ENCODE results near the gene LEMD3.

GRCh38 chr12:65248656-65249633, 79.6 kb downstream of the LEMD3 start:
- TF ChIP-seq CTCF (conservative IDR thresholded peaks at IDR 0.05; ENCODE audit: low read depth, low read length) (no peak), EZH2 (IDR thresholded peaks at IDR 0.05; ENCODE audit: borderline replicate concordance, low read depth, low read length, poor library complexity, severe bottlenecking) (no peak)

All from A673 (cell line).